Vagina (tissue), 2 donors: ENCODE results near the gene FAM53A.

Experiments used
- CTCF ChIP-seq, 3 experiments: fragments of 450-650 bp in 2 of 3; fragments of 200-600 bp in 1 of 3; sonication (generic) in 1 of 3; IDR thresholded peaks; one replicate each; pipeline ENCODE4 v1.5.1; 2017 to 2019; ENCODE audit warnings: antibody characterized with exemption in 3 of 3, mild to moderate bottlenecking in 2 of 3, moderate library complexity in 2 of 3
- POLR2A ChIP-seq, 2 donors: fragments of 450-650 bp; IDR thresholded peaks; one replicate each; pipeline ENCODE4 v1.6.1; 2017; ENCODE audit warnings: antibody characterized with exemption in 2 of 2, mild to moderate bottlenecking in 2 of 2, moderate library complexity in 2 of 2
- POLR2AphosphoS5 ChIP-seq, 2 donors: sonication (generic); formaldehyde crosslinking; IDR thresholded peaks; one replicate each; pipeline ENCODE4 v1.9.0; 2017; ENCODE audit warnings: antibody characterized with exemption in 2 of 2, mild to moderate bottlenecking in 2 of 2, low read depth in 1 of 2; ENCODE audit not compliant: insufficient read depth in 1 of 2

GRCh38 chr4:1711571-1712215 lies 27.6 kb upstream of the FAM53A start:
- TF ChIP-seq CTCF (IDR thresholded peaks at IDR 0.05) (no peak), POLR2A (IDR thresholded peaks at IDR 0.05) (no peak), POLR2AphosphoS5 (IDR thresholded peaks at IDR 0.05; ENCODE audit: insufficient read depth in 1 of 2, low read depth in 1 of 2) (no peak)
